Measurements from ENCODE around the gene URB1.
"Not testable (repeated sequence)": the region's sequence is repeated elsewhere in the genome, so short reads cannot be mapped to it uniquely, and the experiment has no call there.

- not testable (repeated sequence) for TF ChIP-seq CEBPB (tag; IDR thresholded peaks at IDR 0.05); GABPA (tag; conservative IDR thresholded peaks at IDR 0.05; ENCODE audit: low read depth); NR1H2 (CRISPR knock-in tag; IDR thresholded peaks at IDR 0.05)
- TF ChIP-seq, protein P1, sequence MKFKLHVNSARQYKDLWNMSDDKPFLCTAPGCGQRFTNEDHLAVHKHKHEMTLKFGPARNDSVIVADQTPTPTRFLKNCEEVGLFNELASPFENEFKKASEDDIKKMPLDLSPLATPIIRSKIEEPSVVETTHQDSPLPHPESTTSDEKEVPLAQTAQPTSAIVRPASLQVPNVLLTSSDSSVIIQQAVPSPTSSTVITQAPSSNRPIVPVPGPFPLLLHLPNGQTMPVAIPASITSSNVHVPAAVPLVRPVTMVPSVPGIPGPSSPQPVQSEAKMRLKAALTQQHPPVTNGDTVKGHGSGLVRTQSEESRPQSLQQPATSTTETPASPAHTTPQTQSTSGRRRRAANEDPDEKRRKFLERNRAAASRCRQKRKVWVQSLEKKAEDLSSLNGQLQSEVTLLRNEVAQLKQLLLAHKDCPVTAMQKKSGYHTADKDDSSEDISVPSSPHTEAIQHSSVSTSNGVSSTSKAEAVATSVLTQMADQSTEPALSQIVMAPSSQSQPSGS (CRISPR knock-in tag; IDR thresholded peaks at IDR 0.05) = not testable (repeated sequence)
- TF ChIP-seq, protein P2, sequence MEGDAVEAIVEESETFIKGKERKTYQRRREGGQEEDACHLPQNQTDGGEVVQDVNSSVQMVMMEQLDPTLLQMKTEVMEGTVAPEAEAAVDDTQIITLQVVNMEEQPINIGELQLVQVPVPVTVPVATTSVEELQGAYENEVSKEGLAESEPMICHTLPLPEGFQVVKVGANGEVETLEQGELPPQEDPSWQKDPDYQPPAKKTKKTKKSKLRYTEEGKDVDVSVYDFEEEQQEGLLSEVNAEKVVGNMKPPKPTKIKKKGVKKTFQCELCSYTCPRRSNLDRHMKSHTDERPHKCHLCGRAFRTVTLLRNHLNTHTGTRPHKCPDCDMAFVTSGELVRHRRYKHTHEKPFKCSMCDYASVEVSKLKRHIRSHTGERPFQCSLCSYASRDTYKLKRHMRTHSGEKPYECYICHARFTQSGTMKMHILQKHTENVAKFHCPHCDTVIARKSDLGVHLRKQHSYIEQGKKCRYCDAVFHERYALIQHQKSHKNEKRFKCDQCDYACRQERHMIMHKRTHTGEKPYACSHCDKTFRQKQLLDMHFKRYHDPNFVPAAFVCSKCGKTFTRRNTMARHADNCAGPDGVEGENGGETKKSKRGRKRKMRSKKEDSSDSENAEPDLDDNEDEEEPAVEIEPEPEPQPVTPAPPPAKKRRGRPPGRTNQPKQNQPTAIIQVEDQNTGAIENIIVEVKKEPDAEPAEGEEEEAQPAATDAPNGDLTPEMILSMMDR (IDR thresholded peaks at IDR 0.05 in 2 of 3, conservative IDR thresholded peaks at IDR 0.05 in 1 of 3; ENCODE audit: insufficient read depth in 2 of 3, low read depth in 1 of 3, low read length in 3 of 3) = not testable (repeated sequence)
Observed at GRCh38 chr21:32390537-32391224, 2.1 kb downstream of the URB1 start.
